ENCODE results near the gene RGS12. TPM values are rescaled to one million over a fixed set of nuclear protein-coding genes. Genes with fewer than 3 reads are reported as not detected.

Gene RGS12
- total RNA-seq, 1 experiment from 2014 or later = 16.9 TPM

GRCh38 chr4:3313556-3314228, 20.9 kb downstream of the RGS12 start:
- no peak overlapping the region for H2BK5ac ChIP-seq (ENCODE audit: insufficient read length, low read length)
- H4K20me1 ChIP-seq (ENCODE audit: control insufficient read depth, insufficient read depth, insufficient read length) = no peaks in the 10 kb centered on the region
- H2BK12ac ChIP-seq (ENCODE audit: insufficient read length, low read depth, low read length) = no peak overlapping the region
- H3K9me3 ChIP-seq (ENCODE audit: control insufficient read depth, low read depth, low read length) = no peaks in the 10 kb centered on the region
- peaks cover 2 to 17% of the 10 kb centered on the region in 2 experiments for H3K4me1 Mint-ChIP-seq
- H3K14ac ChIP-seq (ENCODE audit: insufficient read depth, low read length) = no peak overlapping the region; the same call in 1 of the 2 replicates
- no peaks in the 10 kb centered on the region for H3K23me2 ChIP-seq (ENCODE audit: insufficient read length, low read depth, low read length, poor library complexity, severe bottlenecking)
- no peak overlapping the region for H3K9ac ChIP-seq (ENCODE audit: extremely low read depth, insufficient read length, low read length)
- no peak overlapping the region for H2BK20ac ChIP-seq (ENCODE audit: low read depth, low read length, poor library complexity, severe bottlenecking)
- no peaks in the 10 kb centered on the region; the same call in 1 of the 2 replicates for H3K27me3 Mint-ChIP-seq (ENCODE audit: low read depth)
- no peaks in the 10 kb centered on the region for H3K79me1 ChIP-seq (ENCODE audit: insufficient read depth, low read depth, low read length, poor library complexity, severe bottlenecking)
- H2AK5ac ChIP-seq (ENCODE audit: insufficient read length, low read length) = no peak overlapping the region
- H3K27ac ChIP-seq (ENCODE audit: insufficient read length, low read depth, low read length) = no peak overlapping the region
- no peak overlapping the region for H4K8ac ChIP-seq (replicated peaks; ENCODE audit: insufficient read length, low read depth, low read length)
- no peak overlapping the region for H2BK15ac ChIP-seq (ENCODE audit: low read depth, low read length)
- TF ChIP-seq, protein P1, sequence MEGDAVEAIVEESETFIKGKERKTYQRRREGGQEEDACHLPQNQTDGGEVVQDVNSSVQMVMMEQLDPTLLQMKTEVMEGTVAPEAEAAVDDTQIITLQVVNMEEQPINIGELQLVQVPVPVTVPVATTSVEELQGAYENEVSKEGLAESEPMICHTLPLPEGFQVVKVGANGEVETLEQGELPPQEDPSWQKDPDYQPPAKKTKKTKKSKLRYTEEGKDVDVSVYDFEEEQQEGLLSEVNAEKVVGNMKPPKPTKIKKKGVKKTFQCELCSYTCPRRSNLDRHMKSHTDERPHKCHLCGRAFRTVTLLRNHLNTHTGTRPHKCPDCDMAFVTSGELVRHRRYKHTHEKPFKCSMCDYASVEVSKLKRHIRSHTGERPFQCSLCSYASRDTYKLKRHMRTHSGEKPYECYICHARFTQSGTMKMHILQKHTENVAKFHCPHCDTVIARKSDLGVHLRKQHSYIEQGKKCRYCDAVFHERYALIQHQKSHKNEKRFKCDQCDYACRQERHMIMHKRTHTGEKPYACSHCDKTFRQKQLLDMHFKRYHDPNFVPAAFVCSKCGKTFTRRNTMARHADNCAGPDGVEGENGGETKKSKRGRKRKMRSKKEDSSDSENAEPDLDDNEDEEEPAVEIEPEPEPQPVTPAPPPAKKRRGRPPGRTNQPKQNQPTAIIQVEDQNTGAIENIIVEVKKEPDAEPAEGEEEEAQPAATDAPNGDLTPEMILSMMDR (conservative IDR thresholded peaks at IDR 0.05) = no peak
- peak; percentile 22 for DNase-seq
- H3K56ac ChIP-seq (ENCODE audit: insufficient read length, low read depth, low read length) = no peak overlapping the region
- no peak overlapping the region for H3K27ac Mint-ChIP-seq
- peaks cover 0 to 23% (median 15%) of the 10 kb centered on the region in 3 experiments; a peak in 4 of 7 replicates for H3K36me3 Mint-ChIP-seq (ENCODE audit: insufficient read depth in 1 of 3, low read depth in 3 of 3)
- no peak overlapping the region for H2BK120ac ChIP-seq (ENCODE audit: low read depth, low read length, poor library complexity, severe bottlenecking)
- H3K9me3 Mint-ChIP-seq = no peaks in the 10 kb centered on the region
- no peak overlapping the region for H3K23ac ChIP-seq (ENCODE audit: insufficient read length, low read depth, low read length)
- no peak overlapping the region for H3K4ac ChIP-seq (ENCODE audit: low read depth, low read length)
- no peaks in the 10 kb centered on the region for H3K4me1 ChIP-seq (ENCODE audit: insufficient read depth, low read length)
- no peak overlapping the region for H4K5ac ChIP-seq (ENCODE audit: insufficient read length, low read depth, low read length)
- no peaks in the 10 kb centered on the region for H3K27me3 ChIP-seq (ENCODE audit: insufficient read depth, low read length)
- no CpG with 5 or more reads among the region's 16 CpGs for WGBS (ENCODE audit: extremely low coverage, insufficient read length, low lambda C conversion rate)
- H3K18ac ChIP-seq (ENCODE audit: insufficient read length, low read depth, low read length) = no peak overlapping the region
- H3K79me2 ChIP-seq (ENCODE audit: insufficient read depth, low read length) = no peaks in the 10 kb centered on the region
- H4K91ac ChIP-seq (ENCODE audit: insufficient read length, low read depth, low read length) = no peak overlapping the region
- no peak overlapping the region for H3K4me2 ChIP-seq (ENCODE audit: insufficient read depth, insufficient read length, low read length)
- H3T11ph ChIP-seq (ENCODE audit: low read length) = no peak overlapping the region
- H3K4me3 Mint-ChIP-seq = no peak overlapping the region
- no peak overlapping the region for H2AFZ ChIP-seq (ENCODE audit: low read length)

Data from H9 (cell line).